Lung (tissue), 12 donors: Measurements from ENCODE around the gene TRAP1. TPM values are rescaled to one million over a fixed set of nuclear protein-coding genes. Genes with fewer than 3 reads are reported as not detected.

Experiments used
- ATAC-seq: fragments of 200-7000 bp; cut with Tn5 transposase; one replicate; pipeline ENCODE4 v1.9.1; 2020; ENCODE audit warnings: moderate number of reproducible peaks; ENCODE audit not compliant: insufficient read depth, low FRiP score
- DNase-seq, 3 donors: peaks; one replicate each; pipeline ENCODE4 v3.0.0-alpha.2; 2013 to 2017
- H3K27ac ChIP-seq, 2 donors: one replicate each; pipeline ENCODE4 v1.5.1; 2013; ENCODE audit warnings: mild to moderate bottlenecking in 2 of 2, moderate library complexity in 2 of 2, control low read depth in 1 of 2, inconsistent platforms in 1 of 2, low read depth in 1 of 2, low read length in 1 of 2
- H3K27me3 ChIP-seq, 3 donors: one replicate each; pipeline ENCODE4 v1.5.1; 2013; ENCODE audit warnings: low read length in 2 of 3; ENCODE audit not compliant: control insufficient read depth in 3 of 3, insufficient read depth in 3 of 3
- H3K36me3 ChIP-seq, 4 donors: one replicate each; pipeline ENCODE4 v1.5.1; 2013; ENCODE audit warnings: low read length in 4 of 4, mild to moderate bottlenecking in 1 of 4, moderate library complexity in 1 of 4; ENCODE audit not compliant: control insufficient read depth in 4 of 4, insufficient read depth in 4 of 4
- H3K4me1 ChIP-seq, 5 donors: one replicate each; pipeline ENCODE4 v1.5.1; 2013; ENCODE audit warnings: low read length in 5 of 5, mild to moderate bottlenecking in 2 of 5, moderate library complexity in 1 of 5; ENCODE audit not compliant: control insufficient read depth in 5 of 5, insufficient read depth in 5 of 5
- H3K4me3 ChIP-seq: one replicate; pipeline ENCODE4 v1.5.1; 2013; ENCODE audit warnings: mild to moderate bottlenecking, control low read depth, moderate library complexity
- H3K9ac ChIP-seq, 2 donors: one replicate each; pipeline ENCODE4 v1.5.1; 2013; ENCODE audit warnings: low read length in 2 of 2, control low read depth in 1 of 2; ENCODE audit not compliant: insufficient read depth in 1 of 2
- H3K9me3 ChIP-seq, 4 donors: one replicate each; pipeline ENCODE4 v1.5.1; 2013; ENCODE audit warnings: low read length in 3 of 4, mild to moderate bottlenecking in 1 of 4, moderate library complexity in 1 of 4; ENCODE audit not compliant: control insufficient read depth in 4 of 4, insufficient read depth in 3 of 4
- WGBS, 2 donors: extraction: QIAGEN DNeasy Blood & Tissue Kit; methylation state at CpG; one replicate each; pipeline ENCODE4 v1.1.7; 2013; 5-methylcytosine and 5-hydroxymethylcytosine counted together
- polyA plus RNA-seq, 2 donors: library from polyadenylated mRNA; stranded (reverse); fragments of 200-250 nt; gene quantifications; one replicate each; pipeline ENCODE4 v1.2.1, GENCODE V29; 2013
- total RNA-seq, 2 donors: library from RNA; depleted of rRNA in 1 of 2; stranded (reverse); fragments of >200 nt in 1 of 2; gene quantifications; one replicate each; pipeline ENCODE4 v1.2.1, GENCODE V29; 2014 to 2021
- TF ChIP-seq, protein P1 (sequence below): IDR thresholded peaks from 2 replicates; pipeline ENCODE4 v1.5.1; 2012; ENCODE audit warnings: mild to moderate bottlenecking; ENCODE audit errors: control extremely low read depth, extremely low read depth
- donor health status: control.
- donor health status: control.
- donor health status: Bipolar disorder and iron deficiency.
- donor health status: healthy.
- donor health status: DM: yes; HTN: yes; CAD: no.

The TRAP1 gene
- total and polyA plus RNA-seq, 4 donors: 44.8 to 94.3 (median 58.8) TPM

DNA sequence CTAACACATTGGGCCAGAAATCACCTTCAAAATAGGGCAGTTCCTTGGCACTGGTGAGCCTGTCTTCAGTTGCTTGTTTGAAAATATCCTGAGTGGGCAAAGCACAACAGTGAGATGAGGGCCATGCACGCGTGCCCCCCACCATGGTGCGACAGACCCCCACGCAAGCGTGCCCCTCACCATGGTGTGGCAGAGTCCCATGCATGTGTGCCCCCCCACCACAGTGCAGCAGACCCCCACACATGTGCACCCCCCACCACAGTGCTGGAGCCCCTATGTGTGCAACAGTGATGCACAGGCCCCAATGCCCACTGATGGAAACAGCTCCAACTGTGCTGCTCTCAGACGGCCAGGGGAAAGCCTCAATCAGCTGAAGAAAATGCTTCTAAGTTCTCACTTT, 18.8 kb upstream of the TRAP1 start:
- Histone ChIP-seq H3K36me3 (peaks cover 34 to 70% (median 62%) of the 10 kb centered on the region in 4 donors), H3K27me3 (no peaks in the 10 kb centered on the region), H3K27ac (no peak overlapping the region), H3K4me1 (no peaks in the 10 kb centered on the region), H3K9me3 (no peaks in the 10 kb centered on the region), H3K9ac (no peak overlapping the region), H3K4me3 (no peak overlapping the region)
- ATAC-seq (no peak), DNase-seq (no peak)
- WGBS, 2 donors: 94 to 99% methylated on average over 6 of the region's 6 CpGs
- TF ChIP-seq, protein P1, sequence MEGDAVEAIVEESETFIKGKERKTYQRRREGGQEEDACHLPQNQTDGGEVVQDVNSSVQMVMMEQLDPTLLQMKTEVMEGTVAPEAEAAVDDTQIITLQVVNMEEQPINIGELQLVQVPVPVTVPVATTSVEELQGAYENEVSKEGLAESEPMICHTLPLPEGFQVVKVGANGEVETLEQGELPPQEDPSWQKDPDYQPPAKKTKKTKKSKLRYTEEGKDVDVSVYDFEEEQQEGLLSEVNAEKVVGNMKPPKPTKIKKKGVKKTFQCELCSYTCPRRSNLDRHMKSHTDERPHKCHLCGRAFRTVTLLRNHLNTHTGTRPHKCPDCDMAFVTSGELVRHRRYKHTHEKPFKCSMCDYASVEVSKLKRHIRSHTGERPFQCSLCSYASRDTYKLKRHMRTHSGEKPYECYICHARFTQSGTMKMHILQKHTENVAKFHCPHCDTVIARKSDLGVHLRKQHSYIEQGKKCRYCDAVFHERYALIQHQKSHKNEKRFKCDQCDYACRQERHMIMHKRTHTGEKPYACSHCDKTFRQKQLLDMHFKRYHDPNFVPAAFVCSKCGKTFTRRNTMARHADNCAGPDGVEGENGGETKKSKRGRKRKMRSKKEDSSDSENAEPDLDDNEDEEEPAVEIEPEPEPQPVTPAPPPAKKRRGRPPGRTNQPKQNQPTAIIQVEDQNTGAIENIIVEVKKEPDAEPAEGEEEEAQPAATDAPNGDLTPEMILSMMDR: no peak

DNA sequence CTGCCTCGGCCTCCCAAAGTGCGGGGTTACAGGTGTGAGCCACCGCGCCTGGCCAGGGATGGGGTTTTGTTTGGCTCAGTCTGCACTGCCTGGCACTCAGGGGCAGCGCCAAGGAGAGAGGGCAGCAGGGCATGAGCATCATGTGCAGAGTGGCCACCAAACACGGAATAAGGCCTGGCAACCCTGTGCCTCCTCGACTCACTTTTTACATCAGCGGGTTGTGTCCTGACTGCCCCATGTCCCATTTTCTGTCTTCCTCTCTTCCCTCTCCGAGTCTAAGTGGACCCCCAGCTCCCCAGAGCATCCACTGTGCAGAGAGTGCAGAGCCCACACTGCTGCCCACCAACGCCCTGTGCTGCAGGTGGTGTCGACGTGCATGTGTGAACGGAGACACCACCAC, 18.2 kb upstream of the TRAP1 start:
- Histone ChIP-seq H3K4me3 (no peak overlapping the region), H3K4me1 (no peaks in the 10 kb centered on the region), H3K27ac (no peak overlapping the region), H3K36me3 (peaks cover 36 to 74% (median 63%) of the 10 kb centered on the region in 4 donors), H3K9ac (no peak overlapping the region), H3K27me3 (no peaks in the 10 kb centered on the region), H3K9me3 (no peaks in the 10 kb centered on the region)
- WGBS, 2 donors: 98% methylated on average over 13 of the region's 13 CpGs
- ATAC-seq: no peak
- DNase-seq: no peak
- TF ChIP-seq, protein P1: no peak

DNA sequence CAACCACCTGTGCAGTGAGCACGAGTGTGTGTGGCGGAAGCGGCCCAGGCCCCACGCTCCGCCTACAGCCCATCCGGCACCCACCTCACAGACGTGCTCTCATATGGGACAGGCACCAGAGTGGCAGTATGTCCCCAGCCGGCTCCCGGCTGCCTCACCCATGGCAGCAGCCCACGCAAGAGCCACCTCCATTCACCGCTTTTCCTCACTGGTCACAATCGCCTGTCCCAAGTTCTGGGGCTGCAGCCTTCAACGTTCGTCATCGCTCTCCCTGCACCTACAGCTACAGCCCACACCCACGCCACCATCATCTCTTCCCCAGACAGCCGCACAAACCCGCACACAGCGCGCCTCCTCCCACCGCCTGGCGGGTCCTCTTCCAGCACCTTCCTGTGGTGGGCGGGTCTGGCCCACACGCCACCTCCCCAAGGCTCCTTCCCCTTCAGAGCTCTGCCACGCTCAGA, 17.5 kb upstream of the TRAP1 start:
- Histone ChIP-seq H3K9me3 (no peaks in the 10 kb centered on the region), H3K4me3 (no peak overlapping the region), H3K4me1 (no peaks in the 10 kb centered on the region), H3K36me3 (peaks cover 34 to 80% (median 62%) of the 10 kb centered on the region in 4 donors), H3K27ac (no peak overlapping the region), H3K27me3 (no peaks in the 10 kb centered on the region), H3K9ac (no peak overlapping the region)
- DNase-seq (no peak), ATAC-seq (no peak)
- WGBS, 2 donors: 96% methylated on average over 25 of the region's 25 CpGs
- TF ChIP-seq, protein P1: no peak

DNA sequence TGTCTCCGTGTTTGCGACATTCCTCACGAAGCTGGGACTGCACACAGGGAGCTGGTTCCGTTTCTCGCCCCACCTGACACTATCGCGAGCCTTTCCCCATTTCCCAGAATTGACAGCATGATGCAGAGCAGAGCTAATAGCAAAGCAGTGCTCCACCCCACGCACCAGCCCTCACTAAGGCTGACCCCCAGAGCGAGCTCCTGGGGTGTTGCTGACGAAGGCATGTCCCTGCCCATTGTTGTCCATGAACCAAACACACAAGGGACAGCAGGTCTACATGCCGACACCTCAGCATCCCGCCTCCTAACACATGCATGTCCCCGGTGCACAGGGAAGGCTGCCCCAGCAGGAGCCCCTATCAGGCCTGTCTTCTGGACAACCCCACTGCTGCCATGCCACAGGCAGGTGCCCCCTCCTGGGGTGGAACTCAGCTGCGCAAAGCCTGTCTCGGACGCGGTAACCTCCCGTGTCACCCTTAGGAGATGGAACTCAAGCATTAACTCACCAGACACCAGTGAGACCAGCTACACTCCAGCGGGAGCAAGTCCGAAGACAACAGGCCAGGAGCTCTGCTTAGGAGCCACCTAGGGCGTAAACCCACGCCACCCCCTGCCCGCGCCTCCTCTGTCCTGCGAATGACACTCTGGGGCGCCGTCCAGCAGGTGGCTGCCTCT, 16.9 kb upstream of the TRAP1 start:
- no peak for ATAC-seq
- WGBS, 2 donors: 97 to 98% methylated on average over 27 of the region's 27 CpGs
- no peak for DNase-seq
- Histone ChIP-seq H3K4me1 (no peaks in the 10 kb centered on the region), H3K9me3 (no peaks in the 10 kb centered on the region), H3K9ac (no peak overlapping the region), H3K36me3 (peaks cover 28 to 78% (median 62%) of the 10 kb centered on the region in 4 donors), H3K4me3 (no peak overlapping the region), H3K27me3 (no peaks in the 10 kb centered on the region), H3K27ac (no peak overlapping the region)
- TF ChIP-seq, protein P1: no peak
